Stimulated activated CD4-positive, alpha-beta T cell treated with anti-CD3 and anti-CD28 coated beads, Interleukin-15, amount 100 ng/mL, for 24 hours (primary cell): ENCODE measurements around the gene DIP2B.
"Not testable (repeated sequence)": the region's sequence is repeated elsewhere in the genome, so short reads cannot be mapped to it uniquely, and the experiment has no call there.

ENCODE experiments used
- DNase-seq: peaks from one replicate; pipeline ENCODE4 v3.0.0-alpha.2; 2020

Gene DIP2B

GRCh38 chr12:50504798-50505674, at the start of gene DIP2B:
DIP2B (plus strand) TSS chr12:50504985; CDS start chr12:50505141, 156 bp downstream.
- DNase-seq = peak; percentile 98

GRCh38 chr12:50458606-50459005, 46.2 kb upstream of the DIP2B start:
- DNase-seq = no peak

GRCh38 chr12:50467439-50467838, 37.3 kb upstream of the DIP2B start:
- DNase-seq = no peak

GRCh38 chr12:50477241-50477832, 27.4 kb upstream of the DIP2B start:
- DNase-seq = no peak

- DNase-seq = no peak
Observed at GRCh38 chr12:50482571-50482970, 22.2 kb upstream of the DIP2B start.

GRCh38 chr12:50483488-50483887, 21.3 kb upstream of the DIP2B start:
- DNase-seq = no peak

GRCh38 chr12:50488801-50489200, 16.0 kb upstream of the DIP2B start:
- no peak for DNase-seq

GRCh38 chr12:50498119-50498518, 6.7 kb upstream of the DIP2B start:
- DNase-seq = not testable (repeated sequence)

GRCh38 chr12:50505675-50506530, 1.1 kb downstream of the DIP2B start:
- DNase-seq = no peak

- no peak for DNase-seq
Observed at GRCh38 chr12:50506753-50507473, 2.1 kb downstream of the DIP2B start.

GRCh38 chr12:50507474-50507838, 2.7 kb downstream of the DIP2B start:
- no peak for DNase-seq

- no peak for DNase-seq
Observed at GRCh38 chr12:50507930-50508329, 3.1 kb downstream of the DIP2B start.

- DNase-seq = no peak
Observed at GRCh38 chr12:50508414-50508813, 3.6 kb downstream of the DIP2B start.

GRCh38 chr12:50508970-50509663, 4.3 kb downstream of the DIP2B start:
- DNase-seq = no peak

GRCh38 chr12:50514526-50515276, 9.9 kb downstream of the DIP2B start:
- DNase-seq = no peak

GRCh38 chr12:50515587-50515986, 10.8 kb downstream of the DIP2B start:
- DNase-seq = no peak

- DNase-seq = no peak
Observed at GRCh38 chr12:50517421-50518048, 12.8 kb downstream of the DIP2B start.

- no peak for DNase-seq
Observed at GRCh38 chr12:50518090-50518489, 13.3 kb downstream of the DIP2B start.

GRCh38 chr12:50519353-50519752, 14.6 kb downstream of the DIP2B start:
- DNase-seq = no peak

GRCh38 chr12:50520416-50521207, 15.8 kb downstream of the DIP2B start:
- DNase-seq = no peak
